Keratinocyte (primary cell): ENCODE measurements around the gene ERAS. TPM values are rescaled to one million over a fixed set of nuclear protein-coding genes. Genes with fewer than 3 reads are reported as not detected.
A peak's percentile ranks its signal among the peaks of the same experiment; 100 is the strongest.

Experiments
- DNase-seq: peaks from one replicate; pipeline ENCODE4 v3.0.0-alpha.2; 2011; ENCODE audit warnings: low read depth, missing footprints, low spot score
- FAIRE-seq: peaks from 2 replicates; lab custom pipeline; 2011; peaks lifted over from hg19 to GRCh38; lab: Jason Lieb, UNC
- H2AFZ ChIP-seq: 2 replicates; pipeline ENCODE4 v1.6.0; 2012; ENCODE audit warnings: low read length, control low read depth, inconsistent platforms; ENCODE audit not compliant: control insufficient read depth
- H3K27ac ChIP-seq: 2 replicates; pipeline ENCODE4 v1.5.1; 2011; ENCODE audit warnings: low read length; ENCODE audit not compliant: control insufficient read depth, insufficient read depth
- H3K27me3 ChIP-seq: 3 replicates; pipeline ENCODE4 v1.6.0; 2011; ENCODE audit warnings: low read length; ENCODE audit not compliant: control insufficient read depth, insufficient read depth; ENCODE audit errors: extremely low read depth
- H3K36me3 ChIP-seq, 2 experiments: 2 replicates in 1 of 2; 3 replicates in 1 of 2; pipeline ENCODE4 v1.5.1; 2011; ENCODE audit warnings: low read length in 2 of 2, mild to moderate bottlenecking in 1 of 2; ENCODE audit not compliant: control insufficient read depth in 2 of 2, insufficient read depth in 2 of 2; ENCODE audit errors: extremely low read depth in 1 of 2
- H3K4me1 ChIP-seq: 3 replicates; pipeline ENCODE4 v1.5.1; 2011; ENCODE audit warnings: low read length; ENCODE audit not compliant: control insufficient read depth, insufficient read depth; ENCODE audit errors: extremely low read depth
- H3K4me2 ChIP-seq: 3 replicates; pipeline ENCODE4 v1.6.0; 2011; ENCODE audit warnings: low read depth, low read length; ENCODE audit not compliant: control insufficient read depth, insufficient read depth; ENCODE audit errors: extremely low read depth
- H3K4me3 ChIP-seq, 3 experiments: fragments of 200-600 bp in 1 of 3; sonication (generic) in 1 of 3; 2 replicates in 2 of 3; 3 replicates in 1 of 3; pipeline ENCODE4 v1.5.1; 2011 to 2016; ENCODE audit warnings: low read length in 3 of 3, mild to moderate bottlenecking in 3 of 3, control low read depth in 2 of 3, inconsistent platforms in 1 of 3, low read depth in 1 of 3, mixed read lengths in 1 of 3, mixed run types in 1 of 3, moderate library complexity in 1 of 3; ENCODE audit not compliant: control insufficient read depth in 2 of 3, insufficient read depth in 2 of 3; ENCODE audit errors: extremely low read depth in 1 of 3
- H3K79me2 ChIP-seq: 2 replicates; pipeline ENCODE4 v1.6.0; 2012; ENCODE audit warnings: low read length; ENCODE audit not compliant: control insufficient read depth, insufficient read depth
- H3K9ac ChIP-seq: 3 replicates; pipeline ENCODE4 v1.6.0; 2011; ENCODE audit warnings: low read length; ENCODE audit not compliant: control insufficient read depth, insufficient read depth; ENCODE audit errors: extremely low read depth
- H3K9me1 ChIP-seq: 3 replicates; pipeline ENCODE4 v1.6.0; 2011; ENCODE audit warnings: low read length; ENCODE audit not compliant: control insufficient read depth, insufficient read depth; ENCODE audit errors: extremely low read depth
- H3K9me3 ChIP-seq: 2 replicates; pipeline ENCODE4 v1.5.1; 2012; ENCODE audit warnings: low read depth, low read length; ENCODE audit not compliant: control insufficient read depth
- H4K20me1 ChIP-seq: 3 replicates; pipeline ENCODE4 v1.6.0; 2011; ENCODE audit warnings: low read length; ENCODE audit not compliant: control insufficient read depth, insufficient read depth; ENCODE audit errors: extremely low read depth
- CTCF ChIP-seq, 3 experiments: IDR thresholded peaks in 1 of 3; conservative IDR thresholded peaks in 1 of 3; optimal IDR thresholded peaks in 1 of 3; 2 replicates in 2 of 3; 3 replicates in 1 of 3; pipeline versions ENCODE3 to v1.5.1; 2011; ENCODE audit warnings: low read length in 3 of 3, mild to moderate bottlenecking in 3 of 3, moderate library complexity in 2 of 3, control low read depth in 1 of 3, inconsistent platforms in 1 of 3; ENCODE audit not compliant: insufficient read depth in 2 of 3; ENCODE audit errors: extremely low read depth in 1 of 3
- EZH2 ChIP-seq: IDR thresholded peaks from one replicate; pipeline ENCODE4 v1.6.1; 2012; ENCODE audit warnings: inconsistent platforms, mild to moderate bottlenecking, low read length, moderate library complexity
- dilution Hi-C: fragments of 300-500 bp; cut with MboI; formaldehyde crosslinking; loops from one replicate; pipeline ENCODE4 v1.7.0; 2020; ENCODE audit warnings: low sequenced_read_pairs; ENCODE audit not compliant: extremely low pct_ligation_motif_present
- polyA plus RNA-seq, 5 experiments: library from polyadenylated mRNA; depleted of rRNA in 3 of 5; stranded (reverse) in 3 of 5; stranded (forward) in 1 of 5; unstranded in 1 of 5; fragments of >200 nt; gene quantifications; 1 replicate in 1 of 5; 2 replicates in 3 of 5; 3 replicates in 1 of 5; pipeline versions ENCODE4 v1.2.1 to v1.2.3, GENCODE V29; 2011 to 2012; ENCODE audit warnings: missing spikeins in 2 of 5, low read depth in 1 of 5, low replicate concordance in 1 of 5

Gene ERAS
- polyA plus RNA-seq, 1 donor (not counting 4 experiments of a cell fraction or from before 2014, with no cell fraction given) = not detected

GRCh38 chrX:48833542-48834138 lies 7.3 kb downstream of the ERAS start:
- H3K9ac ChIP-seq = no peak overlapping the region
- no peak overlapping the region for H3K27ac ChIP-seq
- no peaks in the 10 kb centered on the region for H3K36me3 ChIP-seq
- DNase-seq (no peak), FAIRE-seq (no peak)
- H4K20me1 ChIP-seq = no peaks in the 10 kb centered on the region
- no peak overlapping the region for H3K4me2 ChIP-seq
- dilution Hi-C loops = no loop called here
- H3K4me1 ChIP-seq = no peaks in the 10 kb centered on the region
- no peaks in the 10 kb centered on the region for H3K9me3 ChIP-seq
- no peak for TF ChIP-seq EZH2
- no peak for TF ChIP-seq CTCF (optimal IDR thresholded peaks at IDR 0.05 in 1 of 3, IDR thresholded peaks at IDR 0.05 in 1 of 3, conservative IDR thresholded peaks at IDR 0.05 in 1 of 3; ENCODE audit: extremely low read depth in 1 of 3, insufficient read depth in 2 of 3, low read length in 3 of 3)
- H3K27me3 ChIP-seq = peaks cover 10% of the 10 kb centered on the region
- H3K79me2 ChIP-seq = no peaks in the 10 kb centered on the region
- no peak overlapping the region for H3K4me3 ChIP-seq
- no peak overlapping the region for H2AFZ ChIP-seq
- H3K9me1 ChIP-seq = no peaks in the 10 kb centered on the region

- no peaks in the 10 kb centered on the region for H3K79me2 ChIP-seq
- H3K9ac ChIP-seq = no peak overlapping the region
- H3K4me1 ChIP-seq = no peaks in the 10 kb centered on the region
- no peak overlapping the region for H2AFZ ChIP-seq
- dilution Hi-C loops = no loop called here
- no peaks in the 10 kb centered on the region for H3K9me1 ChIP-seq
- H3K4me3 ChIP-seq = peak overlapping the region in 2 of 3 experiments; percentile 46 to 61
- DNase-seq = no peak
- no peak for FAIRE-seq
- H3K9me3 ChIP-seq = no peaks in the 10 kb centered on the region
- H4K20me1 ChIP-seq = no peaks in the 10 kb centered on the region
- no peak overlapping the region for H3K27ac ChIP-seq
- H3K27me3 ChIP-seq = peaks cover 10% of the 10 kb centered on the region
- H3K4me2 ChIP-seq = peak overlapping the region; percentile 72
- TF ChIP-seq EZH2 = no peak
- no peak for TF ChIP-seq CTCF (optimal IDR thresholded peaks at IDR 0.05 in 1 of 3, IDR thresholded peaks at IDR 0.05 in 1 of 3, conservative IDR thresholded peaks at IDR 0.05 in 1 of 3; ENCODE audit: extremely low read depth in 1 of 3, insufficient read depth in 2 of 3, low read length in 3 of 3)
- no peaks in the 10 kb centered on the region for H3K36me3 ChIP-seq
Observed at GRCh38 chrX:48834383-48834709, 8.0 kb downstream of the ERAS start.
